ENCODE results near the gene SEC14L5. TPM values are rescaled to one million over a fixed set of nuclear protein-coding genes. Genes with fewer than 3 reads are reported as not detected.

Gene SEC14L5
- total RNA-seq, 4 donors from 2014 or later = 0.83 to 1.8 (median 1.1) TPM

GRCh38 chr16:4982056-4982867 lies 24.1 kb downstream of the SEC14L5 start:
- TF ChIP-seq CTCF (IDR thresholded peaks at IDR 0.05) = no peak
- TF ChIP-seq POLR2AphosphoS5 (IDR thresholded peaks at IDR 0.05) = no peak
- no peak for TF ChIP-seq EP300 (IDR thresholded peaks at IDR 0.05)
- TF ChIP-seq POLR2A (IDR thresholded peaks at IDR 0.05; ENCODE audit: low read depth) = no peak

GRCh38 chr16:4984174-4984990 lies 26.3 kb downstream of the SEC14L5 start:
- no peak for TF ChIP-seq CTCF (IDR thresholded peaks at IDR 0.05)
- TF ChIP-seq POLR2AphosphoS5 (IDR thresholded peaks at IDR 0.05) = no peak
- no peak for TF ChIP-seq EP300 (IDR thresholded peaks at IDR 0.05)
- TF ChIP-seq POLR2A (IDR thresholded peaks at IDR 0.05; ENCODE audit: low read depth) = no peak
- Histone ChIP-seq H3K36me3 (no peaks in the 10 kb centered on the region), H3K4me3 (no peak overlapping the region), H3K4me1 (peaks cover 5 to 20% (median 18%) of the 10 kb centered on the region in 4 donors), H3K9me3 (peaks cover 0 to 4% (median 0%) of the 10 kb centered on the region in 4 donors), H3K27me3 (peaks cover 0 to 30% (median 13%) of the 10 kb centered on the region in 4 donors), H3K27ac (replicated peaks in 1 of 4) (no peak overlapping the region)
- DNase-seq (ENCODE audit: extremely low spot score) = no peak
- intact Hi-C loops (cut with DNase I) = no loop called here
- WGBS = 76% methylated on average over 5 of the region's 5 CpGs

More at GRCh38 chr16:4982056-4982867, 24.1 kb downstream of the SEC14L5 start:
- Histone ChIP-seq H3K4me1 (peaks cover 5 to 12% (median 10%) of the 10 kb centered on the region in 4 donors), H3K4me3 (no peak overlapping the region), H3K27ac (replicated peaks in 1 of 4) (no peak overlapping the region), H3K9me3 (peaks cover 0 to 4% (median 0%) of the 10 kb centered on the region in 4 donors), H3K27me3 (peaks cover 0 to 9% (median under 1%) of the 10 kb centered on the region in 4 donors), H3K36me3 (no peaks in the 10 kb centered on the region)
- no peak for DNase-seq (ENCODE audit: extremely low spot score)
- intact Hi-C loops (cut with DNase I) = no loop called here
- 62% methylated on average over 3 of the region's 20 CpGs for WGBS

GRCh38 chr16:4987250-4987579 lies 29.1 kb downstream of the SEC14L5 start:
- peaks cover 0 to 55% (median 18%) of the 10 kb centered on the region in 4 donors for H3K27me3 ChIP-seq
- H3K4me1 ChIP-seq = peaks cover 2 to 13% (median 12%) of the 10 kb centered on the region in 4 donors
- no peak overlapping the region for H3K27ac ChIP-seq (replicated peaks in 1 of 4)
- peaks cover 0 to 4% (median 0%) of the 10 kb centered on the region in 4 donors for H3K9me3 ChIP-seq
- H3K4me3 ChIP-seq = no peak overlapping the region
- 0% methylated on average over 3 of the region's 10 CpGs for WGBS
- TF ChIP-seq POLR2A (IDR thresholded peaks at IDR 0.05; ENCODE audit: low read depth) (no peak), CTCF (IDR thresholded peaks at IDR 0.05) (no peak), POLR2AphosphoS5 (IDR thresholded peaks at IDR 0.05) (no peak), EP300 (IDR thresholded peaks at IDR 0.05) (no peak)
- no peak for DNase-seq (ENCODE audit: extremely low spot score)
- H3K36me3 ChIP-seq = peaks cover 0 to 4% (median 0%) of the 10 kb centered on the region in 4 donors
- intact Hi-C loops (cut with DNase I) = no loop called here

- TF ChIP-seq POLR2A (IDR thresholded peaks at IDR 0.05; ENCODE audit: low read depth) (no peak), CTCF (IDR thresholded peaks at IDR 0.05) (no peak), EP300 (IDR thresholded peaks at IDR 0.05) (no peak)
- WGBS = 28% methylated on average over 30 of the region's 60 CpGs
- peaks cover 0 to 4% (median 0%) of the 10 kb centered on the region in 4 donors for H3K9me3 ChIP-seq
- intact Hi-C loops (cut with DNase I) = no loop called here
- peaks cover 0 to 10% (median 8%) of the 10 kb centered on the region in 4 donors for H3K4me1 ChIP-seq
- H3K27ac ChIP-seq (replicated peaks in 1 of 4) = no peak overlapping the region
- peaks cover 0 to 4% (median 0%) of the 10 kb centered on the region in 4 donors for H3K36me3 ChIP-seq
- no peak for DNase-seq (ENCODE audit: extremely low spot score)
- H3K4me3 ChIP-seq = peak overlapping the region in 1 of 4 donors; percentile 20
- peaks cover 0 to 55% (median 18%) of the 10 kb centered on the region in 4 donors for H3K27me3 ChIP-seq
Observed at GRCh38 chr16:4987580-4988374, 29.6 kb downstream of the SEC14L5 start.

All from esophagus muscularis mucosa (tissue), 4 donors.